HG03139 (cell line): Measurements from ENCODE around the gene USP22.
"Not testable (repeated sequence)": the region's sequence is repeated elsewhere in the genome, so short reads cannot be mapped to it uniquely, and the experiment has no call there.

Experiments
- ATAC-seq: cut with Tn5 transposase; IDR thresholded peaks from one replicate; pipeline ENCODE4 v1.9.1; 2021; ENCODE audit not compliant: unreplicated experiment

USP22 gene

DNA sequence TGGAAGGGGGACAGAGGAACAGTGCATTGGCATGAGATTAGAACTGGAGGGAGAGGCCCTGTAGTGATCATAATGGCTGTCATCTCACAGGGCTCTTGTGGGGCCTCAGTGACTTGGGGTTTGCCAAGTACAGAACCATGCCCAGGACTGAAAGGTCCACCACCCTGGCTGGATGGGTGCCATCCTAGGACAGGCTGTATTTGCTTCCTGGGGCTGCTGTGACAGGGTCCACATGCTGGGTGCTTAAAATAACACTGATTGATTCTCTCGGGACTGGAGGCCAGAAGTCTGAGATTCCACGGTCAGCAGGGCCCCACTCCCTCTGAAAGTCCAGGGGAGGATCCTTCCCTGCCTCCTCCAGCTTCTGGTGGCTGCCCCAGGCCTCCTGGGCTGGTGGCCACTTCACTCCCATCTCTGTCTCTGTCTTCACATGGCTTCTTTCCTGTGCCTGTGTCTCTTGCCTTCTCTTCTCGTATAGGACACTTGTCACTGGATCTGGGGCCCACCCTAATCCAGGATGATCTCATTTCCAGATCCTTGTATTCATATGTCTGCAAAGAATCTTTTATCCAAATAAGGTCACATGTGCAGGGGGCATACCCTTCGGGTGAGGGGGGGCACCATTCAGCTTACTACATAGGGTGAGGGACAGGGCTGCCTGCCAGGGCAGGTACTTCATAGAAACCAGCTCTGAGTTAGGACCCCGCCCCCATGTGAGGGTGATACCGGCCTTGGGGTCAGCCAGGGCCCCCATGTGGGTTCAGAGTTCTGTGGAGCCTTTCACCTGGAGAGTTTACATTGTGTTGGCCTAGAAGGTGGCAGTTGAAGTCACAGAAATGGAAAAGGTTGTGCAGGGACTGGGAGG lies 52.6 kb downstream of the USP22 start:
- no peak for ATAC-seq

DNA sequence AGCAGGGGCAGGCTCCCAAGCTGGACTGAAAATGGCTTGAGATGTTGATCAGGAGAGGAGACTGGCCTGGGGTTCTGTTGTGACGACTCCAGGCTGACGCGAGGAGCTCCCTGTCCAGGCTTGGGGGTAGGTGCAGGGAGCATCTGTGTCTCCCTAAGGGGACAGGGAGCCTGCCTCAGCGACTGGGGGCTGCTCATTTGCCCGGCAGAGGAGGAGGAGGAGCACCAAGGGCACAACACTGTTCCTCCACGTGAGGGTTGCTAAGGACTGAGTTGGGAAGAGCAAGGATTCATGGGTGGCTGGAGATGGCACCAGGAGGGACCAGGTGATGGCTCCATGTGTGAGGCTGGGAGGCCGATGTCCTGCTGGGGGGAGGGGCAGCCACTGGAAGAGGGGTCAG lies 53.3 kb downstream of the USP22 start:
- ATAC-seq = no peak

DNA sequence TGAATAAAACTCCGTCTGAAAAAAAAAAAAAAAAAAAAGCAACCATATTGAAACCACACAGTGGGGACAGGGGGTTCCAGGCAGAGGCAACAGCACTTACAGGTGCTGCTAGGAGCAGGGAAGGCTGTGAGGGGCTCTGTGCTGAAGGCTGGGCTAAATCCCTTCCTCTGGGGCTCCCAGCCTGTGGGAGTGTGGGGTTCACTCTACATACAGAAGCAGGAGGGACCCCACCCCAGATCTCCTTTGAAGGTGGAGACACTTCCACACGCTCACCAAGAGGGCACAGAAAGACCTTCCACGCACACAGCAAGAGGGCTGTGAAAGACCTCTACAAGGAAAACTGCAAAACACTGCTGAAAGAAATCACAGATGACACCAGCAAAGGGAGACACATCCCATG lies 53.9 kb downstream of the USP22 start:
- ATAC-seq = no peak

DNA sequence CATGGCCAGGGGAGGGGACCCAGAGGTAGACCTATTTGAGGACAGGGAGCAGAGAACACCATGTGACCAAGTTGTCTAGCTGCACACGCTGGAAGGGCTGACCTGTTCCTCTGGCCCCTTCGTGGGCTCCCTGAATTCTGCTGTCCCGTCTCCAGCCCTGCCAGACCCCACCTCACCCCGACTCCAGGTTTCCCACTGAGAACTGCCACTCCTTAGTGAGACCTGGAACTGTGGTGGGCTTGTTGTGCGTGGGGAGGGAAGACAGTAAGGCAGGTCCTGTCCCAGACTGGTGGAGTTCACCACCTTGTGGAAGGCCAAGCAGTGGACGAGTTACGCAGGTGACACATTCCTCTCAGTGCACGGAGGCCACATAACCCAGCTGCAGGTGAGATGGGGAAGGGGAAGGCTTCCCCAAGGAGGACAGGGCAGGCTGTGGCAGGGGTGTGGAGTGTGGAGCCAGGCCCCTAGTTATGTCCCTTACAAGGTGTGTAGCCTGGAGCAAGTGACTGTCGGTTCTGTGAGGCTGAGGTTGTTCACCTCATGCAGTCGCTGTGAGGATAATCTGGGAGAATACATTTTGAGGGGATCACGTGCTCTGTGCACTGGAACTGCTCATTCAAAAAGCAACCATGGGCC lies 54.7 kb downstream of the USP22 start:
- ATAC-seq = no peak

DNA sequence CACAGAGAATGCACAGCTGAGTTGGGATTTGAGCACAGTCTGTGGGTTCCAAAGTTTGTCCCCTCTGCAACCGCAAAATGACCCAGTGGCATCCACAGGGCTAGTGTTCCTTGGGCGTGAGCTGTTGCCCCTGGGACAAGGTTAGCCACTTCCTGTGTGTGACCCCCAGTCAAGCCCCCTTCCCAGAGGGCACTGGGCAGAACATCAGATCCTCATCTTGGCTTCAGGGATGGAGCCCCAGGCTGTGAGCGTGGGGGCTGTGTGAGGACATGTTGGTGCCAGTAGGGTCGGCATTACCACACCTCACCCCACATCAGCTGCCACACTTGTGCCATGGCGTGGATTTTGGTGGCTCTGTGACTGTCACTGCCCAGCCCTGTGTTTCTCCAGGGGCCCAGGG lies 55.3 kb downstream of the USP22 start:
- ATAC-seq = no peak

DNA sequence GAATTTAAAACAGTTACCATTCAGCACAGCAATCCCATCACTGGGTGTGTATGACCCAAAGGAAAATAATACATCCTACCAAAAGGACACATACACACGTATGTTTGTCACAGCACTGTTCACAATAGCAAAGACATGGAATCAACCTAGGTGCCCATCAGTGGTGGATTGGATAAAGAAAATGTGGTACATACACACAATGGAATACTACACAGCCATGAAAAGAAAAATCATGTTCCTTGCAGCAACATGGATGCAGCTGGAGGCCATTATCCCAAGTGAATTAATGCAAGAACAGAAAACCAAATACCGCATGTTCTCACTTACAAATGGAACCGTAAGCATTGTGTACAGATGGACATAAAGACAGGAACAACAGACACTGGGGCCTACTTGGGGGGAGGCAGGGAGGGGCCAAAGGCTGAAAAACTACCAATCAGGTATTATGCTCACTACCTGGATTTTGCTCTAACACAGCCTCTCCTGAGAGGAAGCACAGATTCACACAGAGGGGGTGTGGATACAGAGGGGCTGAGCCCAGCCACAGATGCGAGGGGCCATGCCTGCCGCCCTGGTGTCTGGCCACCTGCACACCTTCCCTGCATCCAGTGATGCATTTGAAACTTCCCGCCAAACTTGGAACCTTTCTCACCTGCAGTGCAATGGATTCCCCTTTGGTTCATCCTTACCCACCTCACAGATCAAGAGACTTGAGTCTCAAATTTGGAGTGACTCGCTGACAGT lies 55.9 kb downstream of the USP22 start:
- ATAC-seq = no peak

DNA sequence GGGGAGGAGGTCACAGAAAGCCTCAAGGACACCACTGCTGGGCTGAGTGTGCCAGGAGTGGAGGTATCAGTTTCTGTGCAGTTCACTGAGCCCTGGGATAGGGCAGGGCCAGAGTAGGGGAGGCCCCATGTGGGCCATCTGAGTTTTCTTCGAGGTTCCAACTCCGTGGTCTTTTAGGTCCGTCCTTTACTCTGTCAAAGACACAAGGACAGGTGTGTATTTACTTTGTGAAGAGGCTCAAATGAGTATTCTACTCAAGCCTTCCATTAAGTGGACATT lies 59.5 kb downstream of the USP22 start:
- ATAC-seq = no peak

DNA sequence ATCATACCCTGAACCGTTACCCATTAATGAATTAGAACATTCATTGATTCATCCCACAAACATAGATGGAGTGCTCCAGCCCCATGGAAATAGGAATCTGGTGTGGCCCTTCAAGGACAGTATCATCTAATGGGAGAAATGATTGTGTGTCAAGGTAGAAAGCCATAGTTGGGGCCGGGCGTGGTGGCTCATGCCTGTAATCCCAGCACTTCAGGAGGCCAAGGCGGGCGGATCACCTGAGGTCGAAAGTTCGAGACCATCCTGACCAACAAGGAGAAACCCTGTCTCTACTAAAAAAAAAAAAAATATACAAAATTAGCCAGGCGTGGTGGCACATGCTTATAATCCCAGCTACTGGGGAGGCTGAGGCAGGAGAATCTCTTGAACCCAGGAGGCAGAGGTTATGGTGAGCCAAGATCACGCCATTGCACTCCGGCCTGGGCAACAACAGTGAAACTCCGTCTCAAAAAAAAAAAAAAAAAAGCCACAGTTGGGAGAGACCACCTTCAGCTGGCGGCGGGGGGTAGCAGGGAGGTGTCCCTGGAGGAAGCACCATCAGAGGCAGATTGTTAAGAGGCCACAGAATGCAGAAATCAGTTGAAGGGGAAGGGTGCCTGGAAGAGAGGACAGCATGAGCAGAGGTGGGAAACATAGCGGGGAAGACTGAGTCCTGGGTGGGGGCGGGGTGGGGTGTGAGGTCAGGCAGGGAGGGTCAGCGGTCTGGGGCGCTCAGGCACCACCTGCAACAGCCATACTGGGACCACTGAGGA lies 60.0 kb downstream of the USP22 start:
- no peak for ATAC-seq

DNA sequence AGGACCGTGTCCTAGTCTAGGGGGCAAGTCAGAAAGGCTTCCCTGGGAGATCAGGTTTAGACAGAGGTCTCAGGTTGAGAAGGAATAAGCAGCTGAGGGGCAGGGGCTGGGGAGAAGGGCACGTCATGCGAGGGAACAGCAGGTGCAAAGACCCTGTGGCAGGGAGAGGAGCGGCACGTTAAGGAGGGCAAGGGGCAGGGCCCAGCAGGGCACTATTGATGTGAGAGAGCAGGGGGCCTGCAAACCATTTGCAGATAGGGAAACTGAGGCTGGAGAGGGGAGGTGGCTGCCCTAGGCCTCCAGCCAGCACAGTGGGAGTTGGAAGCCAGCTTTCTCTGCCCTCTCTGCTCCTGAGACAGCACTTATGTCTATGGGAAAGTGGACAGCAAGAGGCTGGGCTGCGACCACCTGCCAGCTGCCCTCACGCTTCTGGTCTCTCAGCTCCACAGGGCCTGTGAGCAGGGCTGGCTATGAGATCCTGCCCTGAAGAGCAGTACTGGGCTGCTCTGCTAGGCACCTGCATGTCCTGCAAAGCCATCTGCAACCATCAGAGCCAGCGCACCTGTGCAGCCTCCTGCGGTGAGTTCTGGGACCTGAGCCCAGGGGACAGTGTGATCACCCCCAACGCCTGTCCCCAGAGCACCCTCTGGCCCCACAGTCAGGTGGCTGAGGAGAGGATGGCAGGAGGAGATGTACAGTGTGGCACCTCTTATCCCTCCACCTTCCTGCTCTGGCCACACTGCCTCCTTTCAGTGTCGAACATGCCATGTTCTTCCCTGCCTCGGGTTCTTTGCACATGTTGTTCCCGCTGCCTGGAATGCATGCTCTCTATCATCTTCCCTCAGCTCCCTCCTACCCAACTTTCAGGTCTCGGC lies 61.5 kb downstream of the USP22 start:
- ATAC-seq = no peak

DNA sequence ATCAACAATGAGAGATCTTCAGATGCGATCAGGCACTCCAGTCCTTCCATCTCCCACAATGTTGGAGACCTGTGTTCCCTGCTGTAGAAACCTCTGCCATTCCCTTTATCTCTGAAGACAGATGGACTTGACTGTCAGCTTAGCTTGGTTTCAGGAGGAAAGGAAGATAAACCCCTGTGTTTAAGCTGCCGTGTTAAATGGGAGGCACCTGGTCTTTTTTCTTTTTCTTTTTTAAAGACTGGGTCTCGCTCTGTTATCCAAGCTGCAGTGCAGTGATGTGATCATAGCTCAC lies 63.1 kb downstream of the USP22 start:
- ATAC-seq = no peak

DNA sequence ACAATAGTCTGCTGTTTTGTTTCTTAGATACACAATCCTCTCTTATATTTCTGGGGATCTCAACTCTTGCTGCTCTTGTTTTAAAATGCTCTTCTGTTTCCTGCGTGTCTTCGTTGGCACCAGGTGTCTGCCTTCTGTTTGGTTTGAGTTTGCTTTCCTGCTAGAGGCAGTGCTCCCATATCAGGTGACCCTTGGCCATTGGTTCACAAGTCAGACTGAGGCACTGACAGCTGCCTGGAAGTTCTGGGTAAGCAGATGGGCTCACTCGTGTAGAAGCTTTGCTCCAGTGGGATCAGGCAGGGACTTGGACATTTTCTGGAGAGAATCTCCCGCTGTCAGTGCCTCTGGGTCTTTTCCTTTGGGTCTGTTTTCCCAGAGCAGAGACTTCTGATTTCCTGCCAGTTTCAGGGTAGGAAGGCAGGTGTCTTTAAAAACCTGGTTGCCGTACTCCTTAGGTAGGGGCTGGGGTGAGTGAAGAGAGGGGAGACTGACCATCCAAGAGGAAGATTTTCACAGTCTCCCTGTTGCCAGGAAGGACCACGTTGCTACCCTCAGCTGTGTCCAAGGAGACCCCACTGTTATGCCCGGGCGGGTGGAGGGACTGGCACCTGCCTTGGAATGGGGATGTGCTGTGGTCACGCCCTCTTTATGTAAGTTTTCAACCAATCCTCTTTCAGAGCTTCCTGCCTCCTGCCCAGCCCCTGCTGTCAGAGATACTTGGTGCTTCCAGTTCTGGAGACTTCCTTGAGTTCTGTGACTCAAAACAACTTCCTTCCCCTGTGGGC lies 63.6 kb downstream of the USP22 start:
- not testable (repeated sequence) for ATAC-seq

DNA sequence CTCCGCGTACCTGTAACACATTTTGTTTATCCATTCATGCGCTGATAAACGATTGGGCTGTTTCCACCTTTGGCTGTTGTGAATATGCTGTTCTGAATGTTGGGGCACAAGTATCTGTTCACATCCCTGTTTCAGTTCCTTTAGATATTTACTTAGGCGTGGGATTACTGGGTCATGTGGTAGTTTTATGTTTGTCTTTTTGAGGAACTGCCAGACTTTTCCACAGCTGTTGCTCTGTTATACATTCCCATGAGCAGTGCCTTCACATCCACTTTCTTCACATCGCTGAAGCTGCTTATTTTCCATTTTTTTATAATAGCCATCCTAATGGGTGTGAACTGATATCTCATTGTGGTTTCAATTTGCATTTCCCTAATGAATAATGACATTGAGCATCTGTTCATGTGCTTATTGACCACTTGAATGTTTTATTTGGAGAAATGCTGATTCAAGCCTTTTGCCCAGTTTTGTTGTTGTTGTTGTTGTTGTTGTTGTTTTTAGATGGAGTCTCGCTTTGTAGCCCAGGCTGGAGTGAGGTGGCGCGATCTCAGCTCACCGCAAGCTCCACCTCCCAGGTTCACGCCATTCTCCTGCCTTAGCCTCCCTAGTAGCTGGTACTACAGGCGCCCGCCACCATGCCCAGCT lies 65.1 kb downstream of the USP22 start:
- not testable (repeated sequence) for ATAC-seq

DNA sequence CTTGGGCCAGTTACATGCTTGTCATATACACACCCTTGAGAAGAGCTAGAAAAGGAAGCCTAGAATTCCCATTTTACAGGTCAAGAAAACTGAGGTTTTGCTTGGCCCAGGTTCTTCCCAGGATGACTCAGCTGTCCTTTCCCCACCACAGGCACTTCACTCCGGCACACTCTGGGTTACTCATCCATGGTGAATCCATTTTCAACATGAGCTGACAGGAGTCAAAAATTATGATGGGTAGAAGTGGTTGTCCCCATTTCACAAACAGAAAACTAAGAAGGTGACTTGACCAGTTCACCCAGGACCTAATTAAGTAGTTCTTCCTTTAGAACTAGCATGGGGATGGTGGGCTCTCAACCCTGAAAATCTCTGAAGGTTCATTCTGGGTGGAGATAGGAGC lies 67.2 kb downstream of the USP22 start:
- no peak for ATAC-seq

DNA sequence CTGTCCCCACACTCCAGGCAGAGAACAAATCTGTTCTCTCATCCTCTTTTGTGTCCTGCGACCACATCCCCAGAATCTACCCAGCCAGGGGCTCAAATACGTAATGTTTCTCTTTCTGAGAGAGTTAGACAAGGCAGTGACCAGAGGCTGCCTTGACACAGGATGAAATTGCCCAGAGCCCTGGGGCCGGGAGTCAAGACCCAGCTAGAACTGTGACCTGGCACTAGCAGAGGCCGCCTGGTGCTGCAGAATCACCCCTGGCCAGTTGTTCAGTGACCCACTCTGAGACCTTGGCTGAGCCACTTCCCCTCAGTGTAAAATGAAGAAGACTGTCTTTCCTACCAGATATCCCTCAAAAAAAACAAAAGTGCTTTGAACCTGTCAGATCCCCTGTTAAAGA lies 72.5 kb downstream of the USP22 start:
- ATAC-seq = no peak

DNA sequence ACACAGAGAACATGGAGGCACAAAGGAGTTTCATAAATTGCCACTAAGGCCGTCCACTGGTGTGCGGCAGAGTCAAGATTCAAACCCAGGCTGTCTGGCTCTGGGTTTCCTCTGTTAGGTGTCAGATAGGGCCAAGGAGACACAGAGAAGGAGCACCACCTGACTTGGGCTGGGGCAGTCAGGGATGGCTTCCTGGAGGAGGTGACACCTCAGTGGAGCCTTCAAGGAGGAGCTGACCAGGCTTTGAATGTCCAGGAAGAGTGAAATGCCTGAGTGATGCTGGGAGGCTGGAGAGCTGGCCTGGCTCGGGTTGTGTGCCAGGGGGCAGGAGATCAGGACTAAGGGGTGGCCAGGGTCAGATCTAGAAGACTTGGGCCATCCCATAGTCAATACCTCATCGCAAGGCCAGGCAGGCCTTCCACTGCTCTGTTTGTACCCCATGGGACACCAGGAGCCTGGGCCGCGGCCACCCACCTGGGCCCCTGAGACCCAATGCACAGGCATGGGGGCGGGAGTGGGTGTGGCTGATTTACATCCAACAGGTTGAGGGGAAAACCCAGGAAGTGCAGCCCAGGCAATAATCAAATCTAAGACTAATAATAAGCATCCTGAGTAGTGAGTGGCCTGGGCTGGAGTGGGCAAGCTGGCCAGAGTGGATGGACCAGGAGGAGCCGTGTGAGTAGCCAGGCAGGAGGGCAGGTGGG lies 73.7 kb downstream of the USP22 start:
- no peak for ATAC-seq

DNA sequence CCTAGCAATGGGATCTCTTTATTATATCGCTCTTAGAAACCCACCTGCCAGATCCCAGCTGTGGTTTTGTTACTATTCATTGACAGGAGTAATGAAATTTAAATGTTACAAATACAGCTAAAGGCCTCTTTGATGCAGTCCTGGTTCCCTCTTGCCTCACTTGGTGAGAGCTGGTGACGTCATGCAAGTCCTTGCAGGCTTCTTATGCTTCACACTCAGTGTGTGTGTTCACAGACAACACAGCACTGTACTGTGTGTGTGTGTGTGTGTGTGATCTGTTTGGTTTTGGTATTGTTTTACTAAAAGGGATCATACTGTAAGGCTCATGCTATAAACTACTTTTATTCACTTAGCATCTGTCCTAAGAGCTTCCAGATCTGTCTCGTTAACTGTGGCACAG lies 75.0 kb downstream of the USP22 start:
- ATAC-seq = no peak

DNA sequence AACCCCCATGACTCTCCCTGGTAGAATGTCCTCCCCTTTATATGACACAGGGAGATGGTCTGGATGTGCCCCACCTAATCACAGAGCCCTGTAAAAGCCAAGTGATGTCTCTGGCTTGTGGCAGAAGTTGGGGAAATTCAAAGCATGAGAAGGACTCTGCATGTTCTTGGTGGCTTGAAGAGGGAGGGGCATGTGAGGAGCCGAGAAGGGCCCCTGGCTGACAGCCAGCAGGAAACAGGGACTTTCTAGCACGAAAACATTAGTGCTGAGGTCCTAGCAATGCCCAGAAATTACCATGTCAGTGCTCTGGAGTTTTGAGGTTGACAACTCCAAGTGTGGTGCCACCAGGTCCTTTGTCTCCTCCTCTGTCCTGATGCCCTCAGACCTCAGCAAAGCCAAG lies 75.9 kb downstream of the USP22 start:
- no peak for ATAC-seq

DNA sequence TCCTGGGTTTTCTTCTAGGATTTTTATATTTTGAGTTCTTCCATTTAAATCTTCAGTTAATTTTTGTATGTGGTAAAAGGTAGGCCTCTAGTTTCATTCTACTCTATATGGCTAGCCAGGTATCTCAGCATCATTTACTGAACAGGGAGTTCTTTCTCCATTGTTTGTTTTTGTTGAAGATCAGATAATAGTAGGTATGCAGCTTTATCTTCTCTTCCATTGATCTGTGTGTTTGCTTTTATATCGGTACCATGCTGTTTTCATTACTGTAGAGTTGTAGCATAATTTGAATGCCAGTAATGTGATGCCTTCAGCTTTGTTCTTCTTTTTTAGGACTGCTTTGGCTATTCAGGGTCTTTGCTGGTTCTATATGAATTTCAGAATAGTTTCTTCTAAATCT lies 77.3 kb downstream of the USP22 start:
- ATAC-seq = no peak

DNA sequence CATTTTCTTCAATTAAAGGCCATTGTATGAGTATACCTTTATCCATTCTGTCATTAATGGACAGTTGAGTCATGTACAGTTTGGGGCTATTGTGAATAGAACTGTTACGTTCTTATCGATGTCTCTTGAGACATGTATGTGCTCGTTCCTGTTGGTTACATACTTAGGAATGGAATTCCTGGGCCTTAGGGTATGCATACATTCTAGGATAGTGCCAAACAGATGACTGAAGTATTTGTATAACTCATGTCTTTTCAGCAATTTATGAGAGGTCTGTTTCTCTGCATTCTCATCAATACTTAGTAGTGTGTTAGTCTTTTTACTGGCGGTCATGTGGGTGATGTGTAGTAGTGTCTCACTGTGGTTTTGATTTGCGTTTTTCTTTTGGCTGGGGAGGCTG lies 81.2 kb downstream of the USP22 start:
- no peak for ATAC-seq
